NCI-H526 treated with DMSO at 0.1 percent for 48 hours (cell line): ENCODE measurements around the gene TM9SF1.

Experiments used
- DNase-seq: peaks from one replicate; lab custom pipeline; 2025; lab: John Stamatoyannopoulos, UW

The TM9SF1 gene

DNA sequence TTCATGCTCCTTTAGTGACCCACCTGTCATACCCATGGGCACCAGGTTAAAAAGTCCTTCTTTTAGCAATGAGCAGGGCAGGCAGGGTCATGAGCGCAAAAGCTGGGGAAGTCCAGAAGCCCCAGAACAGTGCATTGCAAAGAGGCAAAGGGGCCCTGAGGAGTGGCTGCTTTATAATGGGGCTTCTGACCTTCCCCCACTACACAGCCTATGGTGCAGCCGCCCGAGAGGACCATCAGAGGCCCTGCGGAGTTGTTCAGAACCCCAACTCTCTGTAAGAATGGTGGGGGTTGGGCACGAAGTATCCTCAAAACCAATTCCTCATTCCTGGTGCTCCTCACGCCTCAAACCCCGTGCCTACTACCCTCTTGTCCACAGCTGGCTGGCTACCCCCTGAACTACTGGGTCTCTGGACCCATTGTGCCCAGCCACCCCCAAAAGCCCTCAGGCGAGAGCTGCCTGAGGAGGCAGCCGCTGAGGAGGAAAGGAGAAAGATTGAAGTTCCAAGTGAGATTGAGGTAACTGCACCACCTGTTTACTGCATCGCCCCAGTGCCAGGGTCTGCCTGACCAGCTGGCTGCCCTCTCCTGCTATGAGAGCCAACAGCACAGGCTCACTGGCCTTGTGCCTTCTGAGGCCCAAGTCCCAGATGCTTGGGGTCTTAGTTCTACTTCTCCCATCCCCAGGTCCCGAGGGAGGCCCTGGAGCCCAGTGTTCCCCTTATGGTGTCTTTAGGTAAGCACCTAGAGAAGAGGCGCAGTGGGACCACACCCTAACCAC, 16.7 kb downstream of the TM9SF1 start:
- no peak for DNase-seq

DNA sequence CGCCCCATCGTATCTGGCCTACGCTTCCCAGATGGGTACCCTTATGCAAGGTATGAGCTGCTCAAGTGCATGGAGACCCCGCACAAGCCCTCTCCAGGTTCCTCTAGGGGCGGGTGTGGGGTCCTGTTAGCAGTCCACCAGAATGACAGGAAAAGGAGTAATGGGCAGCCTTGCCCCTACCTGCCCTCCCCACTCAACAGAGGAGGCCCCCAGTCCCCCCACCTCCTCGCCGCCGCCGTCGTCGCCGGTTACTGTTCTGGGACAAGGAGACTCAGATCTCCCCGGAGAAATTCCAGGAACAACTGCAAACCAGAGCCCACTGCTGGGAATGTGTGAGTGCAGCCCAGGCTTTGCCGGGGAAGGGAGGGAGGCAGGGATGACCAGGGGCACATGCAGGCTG, 17.4 kb downstream of the TM9SF1 start:
- DNase-seq: no peak

DNA sequence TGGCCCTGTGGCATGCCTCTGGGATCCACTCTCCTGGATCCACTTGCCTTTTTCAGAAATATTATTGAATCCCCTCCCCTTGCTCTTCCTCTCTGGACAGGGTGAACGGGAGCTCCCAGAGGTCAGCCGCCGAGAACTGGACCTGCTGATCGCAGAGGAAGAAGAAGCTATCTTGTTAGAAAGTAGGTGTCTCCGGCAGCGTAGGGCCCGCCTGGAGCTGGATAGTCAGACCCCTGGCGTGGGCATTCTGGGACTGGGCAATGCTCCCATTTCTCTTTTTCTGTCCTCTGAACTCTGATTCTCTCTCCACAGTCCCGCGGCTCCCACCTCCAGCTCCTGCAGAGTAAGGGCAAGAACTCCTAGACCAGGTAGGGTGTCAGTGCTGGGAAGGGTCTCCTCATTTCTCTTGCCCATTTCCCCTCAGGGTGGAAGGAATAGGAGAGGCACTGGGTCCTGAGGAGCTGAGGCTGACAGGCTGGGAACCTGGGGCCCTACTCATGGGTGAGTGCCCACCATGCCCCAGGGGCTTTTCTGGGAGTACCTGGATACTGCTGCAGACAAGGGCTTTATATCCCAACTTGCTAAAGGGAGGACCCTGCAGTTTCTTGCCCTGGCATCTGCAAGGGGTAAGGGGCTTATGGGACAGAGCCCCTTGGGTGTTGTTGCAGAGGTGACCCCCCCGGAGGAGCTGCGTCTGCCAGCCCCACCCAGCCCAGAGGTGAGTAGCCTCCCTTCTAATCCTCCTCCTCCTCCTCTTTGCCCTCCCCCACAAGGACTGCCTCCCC, 18.0 kb downstream of the TM9SF1 start:
- DNase-seq: no peak

DNA sequence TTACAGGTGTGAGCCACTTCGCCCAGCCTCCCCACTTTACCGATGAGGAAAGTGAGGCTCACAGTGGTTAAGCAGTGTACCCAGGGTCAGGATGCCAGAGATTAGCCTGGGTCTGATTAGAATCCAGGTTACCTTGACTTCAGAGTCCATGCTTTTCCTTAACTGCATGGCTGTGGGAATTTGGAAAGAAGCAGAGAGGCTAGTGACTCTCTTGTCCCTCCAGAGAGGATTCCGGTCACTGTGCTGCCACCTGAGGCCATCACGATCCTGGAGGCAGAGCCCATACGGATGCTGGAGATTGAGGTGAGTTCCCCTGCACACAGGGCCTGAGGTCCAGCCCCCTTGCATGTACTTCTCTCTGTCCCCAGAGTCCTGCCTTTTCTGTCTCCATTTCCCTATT, 18.6 kb downstream of the TM9SF1 start:
- DNase-seq: no peak

DNA sequence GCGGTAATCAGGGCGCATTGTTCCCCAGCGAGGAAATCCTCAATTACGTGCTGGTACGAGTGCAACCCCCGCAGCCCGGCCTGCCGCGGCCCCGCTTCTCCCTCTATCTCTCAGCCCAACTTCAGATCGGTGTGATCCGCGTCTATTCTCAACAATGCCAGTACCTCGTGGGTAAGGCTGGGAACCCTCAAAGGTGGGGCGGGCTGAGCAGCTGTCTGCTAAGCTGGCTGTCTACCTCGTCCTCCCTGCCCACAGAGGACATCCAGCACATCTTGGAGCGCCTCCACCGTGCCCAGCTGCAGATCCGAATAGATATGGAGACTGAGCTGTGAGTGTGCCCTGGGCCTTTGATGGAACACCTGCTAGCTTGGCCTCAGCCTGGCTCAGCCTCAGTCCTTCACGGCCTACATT, 22.4 kb downstream of the TM9SF1 start:
- DNase-seq: no peak

DNA sequence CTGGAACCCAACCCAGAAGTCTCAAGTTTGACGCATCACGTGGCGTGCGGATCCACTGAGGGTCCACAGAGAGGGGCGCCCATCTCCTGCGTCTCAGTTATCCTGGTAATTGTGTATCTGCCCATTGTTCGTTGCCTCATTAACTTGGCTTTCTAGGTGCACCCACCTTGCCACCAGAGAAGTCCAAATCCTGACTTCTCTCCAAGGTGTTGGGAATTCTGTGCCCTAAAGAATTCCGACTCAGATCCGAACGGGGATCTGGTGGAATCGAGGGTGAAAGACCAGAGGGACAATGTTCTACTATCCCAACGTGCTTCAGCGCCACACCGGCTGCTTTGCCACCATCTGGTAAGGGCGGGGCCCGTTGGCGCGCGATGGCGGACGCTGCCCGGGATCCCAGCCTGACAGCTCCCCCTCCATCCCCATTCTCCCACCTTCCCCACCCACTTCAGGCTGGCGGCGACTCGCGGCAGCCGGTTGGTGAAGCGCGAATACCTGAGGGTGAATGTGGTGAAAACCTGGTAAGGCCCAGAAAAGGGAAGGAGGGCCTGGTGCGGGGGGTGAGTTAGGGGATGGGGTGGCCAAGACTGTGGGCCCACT, 22.9 kb downstream of the TM9SF1 start:
- DNase-seq: no peak

DNA sequence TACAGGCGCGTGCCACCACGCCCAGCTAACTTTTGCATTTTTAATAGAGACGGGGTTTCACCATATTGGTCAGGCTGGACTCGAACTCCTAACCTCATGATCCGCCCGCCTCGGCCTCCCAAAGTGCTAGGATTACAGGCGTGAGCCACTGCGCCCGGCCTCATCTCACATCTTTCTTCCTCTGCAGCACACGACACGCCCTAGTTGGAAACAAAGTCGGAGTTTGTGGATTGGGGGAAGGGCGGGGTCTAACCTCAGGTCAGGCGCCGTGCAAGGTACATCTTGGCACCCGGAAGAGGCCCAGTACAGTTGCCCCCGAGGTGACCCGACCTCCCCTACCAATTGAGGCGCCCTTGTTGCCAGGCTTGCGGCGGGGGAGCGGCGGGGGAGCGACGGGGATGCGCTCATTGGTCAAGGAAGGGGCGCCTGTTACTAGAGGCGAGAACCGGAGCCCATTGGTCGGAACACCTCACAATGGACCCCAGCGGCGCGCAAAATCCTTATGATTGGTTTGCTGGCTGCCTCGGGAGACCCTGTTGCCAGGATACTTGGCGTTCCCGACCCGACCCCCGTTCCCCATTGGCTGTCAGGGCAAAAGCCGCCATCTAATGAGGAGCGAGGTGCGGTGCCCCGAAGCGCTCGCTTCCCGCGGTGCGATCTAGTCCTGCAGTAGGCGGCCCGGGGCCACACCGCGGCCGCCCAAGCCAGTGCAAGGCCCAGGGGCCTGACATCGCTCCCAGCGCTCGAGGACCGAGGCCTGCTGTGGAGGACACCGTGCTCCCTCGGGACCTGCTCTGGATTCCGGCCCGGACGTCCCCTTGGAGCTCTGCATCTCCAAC, 23.6 kb downstream of the TM9SF1 start, which contains the start of gene REC8:
Gene REC8 (plus strand): TSS at position 659 of the 839 bp plus-strand sequence. CDS start 473 bp downstream, outside the sequence.
- peak; percentile 97 for DNase-seq

DNA sequence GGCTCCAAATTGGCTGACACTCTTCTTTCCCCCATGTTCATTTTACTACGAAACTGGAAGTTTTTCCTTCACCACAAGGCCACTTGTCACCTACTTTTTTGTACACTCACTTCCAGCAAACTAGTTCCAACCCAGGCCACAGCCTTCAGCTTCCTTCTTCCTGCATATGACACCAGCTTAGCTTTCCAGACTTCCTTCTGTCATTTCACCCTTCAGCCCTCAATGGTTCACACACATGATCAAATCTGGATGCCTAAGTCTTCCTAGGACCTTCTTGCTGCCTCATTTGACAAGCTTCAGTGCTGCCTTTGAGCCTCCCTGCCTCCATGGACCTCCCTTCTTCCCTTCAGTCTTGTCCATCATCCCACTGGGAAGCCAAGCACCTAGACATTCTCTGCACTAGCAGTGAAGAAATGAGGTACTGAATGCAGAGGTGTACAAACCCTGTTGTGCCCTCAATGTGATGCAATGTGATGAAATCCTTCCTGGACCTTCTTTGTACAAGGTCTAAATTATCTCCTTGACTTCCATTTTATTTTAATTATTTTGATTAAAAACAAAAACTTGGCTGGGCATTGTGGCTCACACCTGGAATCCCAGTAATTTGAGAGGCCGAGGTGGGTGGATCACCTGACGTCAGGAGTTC, 27.6 kb downstream of the TM9SF1 start:
- no peak for DNase-seq

DNA sequence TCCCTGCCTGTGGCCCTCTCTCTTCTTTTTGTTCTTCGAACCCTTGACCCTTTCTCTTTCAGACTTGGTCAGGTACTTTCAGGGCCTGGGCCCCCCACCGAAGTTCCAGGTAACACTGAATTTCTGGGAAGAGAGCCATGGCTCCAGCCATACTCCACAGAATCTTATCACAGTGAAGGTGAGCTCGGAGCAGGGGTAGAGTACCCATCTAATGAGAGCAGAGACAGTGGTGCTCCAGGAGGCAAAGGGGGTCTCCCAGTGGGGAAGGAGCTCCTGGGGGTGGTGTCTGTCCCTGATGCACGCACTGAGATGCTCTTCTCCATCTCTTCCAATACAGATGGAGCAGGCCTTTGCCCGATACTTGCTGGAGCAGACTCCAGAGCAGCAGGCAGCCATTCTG, 29.5 kb downstream of the TM9SF1 start:
- no peak for DNase-seq

DNA sequence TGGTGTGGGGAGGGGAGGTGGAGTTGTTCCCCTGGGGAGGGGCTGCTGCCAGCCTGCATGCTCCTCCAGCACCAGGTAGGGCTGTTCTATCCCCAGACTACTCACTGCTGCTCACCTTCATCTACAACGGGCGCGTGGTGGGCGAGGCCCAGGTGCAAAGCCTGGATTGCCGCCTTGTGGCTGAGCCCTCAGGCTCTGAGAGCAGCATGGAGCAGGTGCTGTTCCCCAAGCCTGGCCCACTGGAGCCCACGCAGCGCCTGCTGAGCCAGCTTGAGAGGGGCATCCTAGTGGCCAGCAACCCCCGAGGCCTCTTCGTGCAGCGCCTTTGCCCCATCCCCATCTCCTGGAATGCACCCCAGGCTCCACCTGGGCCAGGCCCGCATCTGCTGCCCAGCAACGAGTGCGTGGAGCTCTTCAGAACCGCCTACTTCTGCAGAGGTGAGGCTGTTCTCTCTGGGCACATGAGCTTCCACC, 30.7 kb downstream of the TM9SF1 start:
- DNase-seq: no peak

DNA sequence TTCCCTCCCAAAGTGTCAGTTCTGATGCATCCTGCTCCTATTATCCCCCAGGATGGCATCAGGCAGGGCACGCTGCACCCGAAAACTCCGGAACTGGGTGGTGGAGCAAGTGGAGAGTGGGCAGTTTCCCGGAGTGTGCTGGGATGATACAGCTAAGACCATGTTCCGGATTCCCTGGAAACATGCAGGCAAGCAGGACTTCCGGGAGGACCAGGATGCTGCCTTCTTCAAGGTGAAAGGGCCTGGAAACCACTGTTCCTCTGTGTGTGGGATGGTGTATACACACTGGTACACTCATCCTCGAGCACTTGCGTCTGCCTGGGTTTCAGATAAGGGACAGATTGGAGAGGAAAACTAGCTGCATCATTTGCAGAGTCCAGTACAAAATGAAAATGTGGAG, 33.1 kb downstream of the TM9SF1 start:
- DNase-seq: no peak

DNA sequence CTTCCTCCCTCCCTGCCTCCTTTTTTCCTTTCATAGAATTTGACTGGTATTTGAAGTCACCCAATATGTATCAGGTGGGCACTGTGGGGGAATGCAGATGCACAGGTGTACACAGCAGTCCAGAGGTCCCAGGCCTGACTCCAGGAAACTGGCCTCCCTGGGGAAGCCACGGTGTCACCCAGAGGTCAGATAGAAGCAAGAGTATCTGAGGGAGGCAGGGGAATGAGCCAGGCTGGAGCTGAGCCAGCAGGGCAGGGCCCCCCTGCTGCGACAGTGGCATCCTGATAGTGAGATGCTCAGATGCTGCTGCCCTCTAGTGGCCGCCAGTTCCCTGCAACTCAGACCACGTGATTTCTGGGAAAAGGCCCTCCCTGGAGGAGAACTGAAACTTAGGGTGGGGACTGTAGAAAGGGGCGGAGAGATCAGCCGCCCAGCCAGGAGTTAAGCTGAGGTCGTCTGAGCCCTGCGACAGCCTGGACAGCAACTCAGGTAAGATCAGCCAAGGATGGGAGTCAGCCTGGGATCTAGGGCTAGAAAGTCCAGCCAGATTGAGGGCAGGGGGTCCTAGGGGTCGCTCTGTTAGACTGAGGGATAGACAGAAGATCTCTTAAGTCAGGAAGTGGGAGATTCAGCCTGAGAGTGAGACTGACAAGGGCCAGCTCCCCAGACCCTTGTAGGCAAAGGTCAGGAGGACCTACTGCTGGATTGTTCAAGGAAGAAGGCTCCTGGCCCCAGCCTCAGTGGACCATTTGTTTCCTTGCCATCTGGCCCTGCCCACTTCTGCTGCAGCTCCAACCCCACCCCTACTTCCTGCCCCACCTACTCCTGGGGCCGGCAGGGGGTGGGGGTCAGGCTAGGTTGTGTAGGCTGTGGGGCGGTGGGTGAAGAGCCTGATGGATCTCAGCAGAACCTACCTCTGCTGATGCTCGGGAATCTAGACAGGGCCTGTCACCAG, 34.1 kb downstream of the TM9SF1 start, which contains the start of gene IRF9:
Gene IRF9 (plus strand): TSS at position 416 of the 955 bp plus-strand sequence. CDS start 880 bp downstream, outside the sequence.
- peak; percentile 74 for DNase-seq

DNA sequence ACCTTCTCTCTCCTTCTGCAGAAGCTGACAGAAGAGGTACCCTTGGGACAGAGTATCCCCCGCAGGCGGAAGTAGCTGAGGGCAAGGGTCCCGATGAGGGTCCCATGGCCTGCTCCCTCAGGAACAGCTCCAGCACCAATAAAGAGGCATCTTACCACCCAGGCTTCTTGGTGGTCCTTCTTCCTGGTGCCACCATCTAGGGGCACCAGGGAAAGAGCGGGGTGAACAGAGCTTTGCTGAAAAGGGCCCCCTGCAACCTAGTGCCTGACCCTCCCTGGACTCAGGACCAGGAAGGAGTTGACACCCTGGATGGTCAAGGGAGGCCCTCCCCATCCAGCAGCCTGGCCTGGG, 34.8 kb downstream of the TM9SF1 start:
- DNase-seq: no peak

DNA sequence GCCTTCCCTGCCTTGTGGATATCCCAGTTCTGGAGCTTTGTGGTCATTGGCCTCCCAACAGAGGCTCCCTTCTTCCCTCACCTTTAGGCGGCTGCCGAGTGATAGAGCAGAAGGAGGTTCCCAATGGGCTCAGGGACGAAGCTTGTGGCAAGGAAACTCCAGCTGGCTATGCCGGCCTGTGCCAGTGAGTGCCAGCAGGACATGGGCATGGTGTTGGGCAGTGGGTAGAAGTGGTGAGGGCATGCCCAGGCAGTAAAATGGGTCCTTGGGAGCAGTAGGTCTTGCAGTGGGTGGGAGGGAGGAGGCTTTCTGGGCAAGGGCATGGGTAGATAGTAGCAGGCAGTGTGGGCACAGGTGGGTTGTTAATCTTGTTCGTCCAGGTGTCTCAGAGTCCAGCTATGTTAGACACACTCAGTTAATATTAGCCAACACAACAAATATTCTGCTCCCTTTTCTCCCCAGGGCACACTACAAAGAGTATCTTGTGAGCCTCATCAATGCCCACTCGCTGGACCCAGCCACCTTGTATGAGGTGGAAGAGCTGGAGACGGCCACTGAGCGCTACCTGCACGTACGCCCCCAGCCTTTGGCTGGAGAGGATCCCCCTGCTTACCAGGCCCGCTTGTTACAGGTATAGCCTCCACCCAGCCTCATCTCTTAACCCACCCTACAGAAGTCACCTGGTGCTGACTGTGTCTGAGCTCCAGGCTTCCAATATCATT, 35.3 kb downstream of the TM9SF1 start:
- DNase-seq: no peak

DNA sequence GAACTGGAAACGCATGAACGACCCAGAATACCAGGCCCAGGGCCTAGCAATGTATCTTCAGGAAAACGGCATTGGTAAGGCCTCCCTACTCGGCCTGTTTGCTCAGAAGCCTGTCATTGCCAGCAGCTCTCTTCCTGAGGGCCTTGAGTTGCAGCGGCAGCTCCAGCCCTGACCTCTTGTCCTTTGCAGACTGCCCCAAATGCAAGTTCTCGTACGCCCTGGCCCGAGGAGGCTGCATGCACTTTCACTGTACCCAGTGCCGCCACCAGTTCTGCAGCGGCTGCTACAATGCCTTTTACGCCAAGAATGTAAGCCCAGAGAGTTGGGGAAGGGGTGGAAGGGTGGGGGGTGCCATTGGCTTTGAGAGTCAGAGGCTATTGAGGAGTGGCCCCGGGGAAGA, 37.9 kb downstream of the TM9SF1 start:
- DNase-seq: no peak

DNA sequence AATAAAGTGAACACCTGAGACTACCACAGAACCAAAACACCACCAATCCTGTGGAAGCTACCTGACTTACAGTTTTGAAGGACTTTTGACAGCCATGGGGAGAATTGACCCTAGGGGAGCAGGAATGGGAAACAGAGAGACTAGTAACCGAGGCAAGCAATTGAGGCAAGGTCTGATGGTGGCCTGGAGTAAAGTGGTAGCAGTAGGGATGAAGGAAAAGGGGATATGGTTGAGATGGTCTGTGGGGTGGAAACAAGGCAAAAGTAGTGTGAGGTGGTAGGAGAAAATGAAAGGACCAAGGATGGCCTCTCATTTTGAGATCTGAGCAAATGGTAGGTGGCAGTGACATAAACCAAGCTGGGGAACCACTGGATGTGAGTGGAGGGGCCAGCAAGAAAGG, 38.4 kb downstream of the TM9SF1 start:
- no peak for DNase-seq

DNA sequence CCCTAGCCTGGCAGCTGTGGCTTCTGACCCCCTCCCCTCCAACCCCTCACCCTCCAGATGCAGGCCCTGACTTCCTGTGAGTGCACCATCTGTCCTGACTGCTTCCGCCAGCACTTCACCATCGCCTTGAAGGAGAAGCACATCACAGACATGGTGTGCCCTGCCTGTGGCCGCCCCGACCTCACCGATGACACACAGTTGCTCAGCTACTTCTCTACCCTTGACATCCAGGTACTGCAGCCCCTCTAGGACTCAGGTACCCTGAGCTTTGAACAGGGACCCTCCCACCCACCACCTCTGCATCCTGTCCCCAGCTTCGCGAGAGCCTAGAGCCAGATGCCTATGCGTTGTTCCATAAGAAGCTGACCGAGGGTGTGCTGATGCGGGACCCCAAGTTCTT, 40.1 kb downstream of the TM9SF1 start:
- no peak for DNase-seq

DNA sequence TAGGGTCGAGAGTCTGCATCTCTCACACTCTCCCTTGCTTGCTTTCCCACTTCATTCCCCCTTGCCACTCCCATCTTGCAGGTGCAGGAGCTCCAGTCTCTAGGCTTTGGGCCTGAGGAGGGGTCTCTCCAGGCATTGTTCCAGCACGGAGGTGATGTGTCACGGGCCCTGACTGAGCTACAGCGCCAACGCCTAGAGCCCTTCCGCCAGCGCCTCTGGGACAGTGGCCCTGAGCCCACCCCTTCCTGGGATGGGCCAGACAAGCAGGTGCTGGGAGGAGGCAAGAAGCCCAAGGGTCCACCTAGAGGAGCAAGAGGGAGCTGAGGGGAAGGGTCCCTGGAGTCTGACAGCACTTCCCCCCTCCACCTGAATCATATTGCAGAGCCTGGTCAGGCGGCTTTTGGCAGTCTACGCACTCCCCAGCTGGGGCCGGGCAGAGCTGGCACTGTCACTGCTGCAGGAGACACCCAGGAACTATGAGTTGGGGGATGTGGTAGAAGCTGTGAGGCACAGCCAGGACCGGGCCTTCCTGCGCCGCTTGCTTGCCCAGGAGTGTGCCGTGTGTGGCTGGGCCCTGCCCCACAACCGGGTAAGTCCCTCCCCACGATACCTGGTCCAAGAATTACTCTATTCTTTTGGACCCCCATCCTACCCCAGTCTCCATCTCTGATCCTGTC, 43.7 kb downstream of the TM9SF1 start:
- no peak for DNase-seq

DNA sequence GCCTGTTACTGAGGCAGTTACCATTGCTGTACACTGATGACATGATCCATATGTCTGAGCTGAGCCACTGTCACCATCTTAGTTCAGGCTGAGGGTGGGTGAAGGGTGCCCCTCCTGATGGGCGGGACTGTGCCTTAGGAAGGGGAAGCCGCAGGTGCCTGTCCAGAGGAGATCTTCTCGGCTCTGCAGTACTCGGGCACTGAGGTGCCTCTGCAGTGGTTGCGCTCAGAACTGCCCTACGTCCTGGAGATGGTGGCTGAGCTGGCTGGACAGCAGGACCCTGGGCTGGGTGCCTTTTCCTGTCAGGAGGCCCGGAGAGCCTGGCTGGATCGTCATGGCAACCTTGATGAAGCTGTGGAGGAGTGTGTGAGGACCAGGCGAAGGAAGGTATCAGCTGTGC, 44.2 kb downstream of the TM9SF1 start:
- DNase-seq: no peak
